IPS-20b (cell line): ENCODE results near the gene RPL41.

Experiments
- H3K27ac ChIP-seq: one replicate; pipeline ENCODE4 v1.5.1; 2013; ENCODE audit warnings: low read length
- H3K27me3 ChIP-seq: 2 replicates; pipeline ENCODE4 v1.6.1; 2013; ENCODE audit warnings: mild to moderate bottlenecking, low read length, inconsistent platforms; ENCODE audit not compliant: insufficient read depth
- H3K36me3 ChIP-seq: 2 replicates; pipeline ENCODE4 v1.6.1; 2013; ENCODE audit warnings: low read depth, mild to moderate bottlenecking, inconsistent platforms, low read length, moderate library complexity; ENCODE audit not compliant: insufficient read depth
- H3K4me1 ChIP-seq: 2 replicates; pipeline ENCODE4 v1.6.1; 2013; ENCODE audit warnings: mild to moderate bottlenecking, control low read depth, inconsistent platforms, low read length, moderate library complexity; ENCODE audit not compliant: insufficient read depth
- H3K4me3 ChIP-seq: 2 replicates; pipeline ENCODE4 v1.5.1; 2013; ENCODE audit warnings: mild to moderate bottlenecking, low read length, inconsistent platforms
- H3K9ac ChIP-seq: 2 replicates; pipeline ENCODE4 v1.6.1; 2013; ENCODE audit warnings: low read depth, mild to moderate bottlenecking, inconsistent platforms, low read length, moderate library complexity
- H3K9me3 ChIP-seq: 2 replicates; pipeline ENCODE4 v1.6.1; 2013; ENCODE audit warnings: mild to moderate bottlenecking, low read depth, low read length, inconsistent platforms; ENCODE audit not compliant: insufficient read depth

Gene RPL41

GRCh38 chr12:56158926-56159461 lies 42.6 kb downstream of the RPL41 start:
- H3K4me3 ChIP-seq: peak overlapping the region; percentile 86
- H3K4me1 ChIP-seq: peaks cover 23% of the 10 kb centered on the region
- peak overlapping the region; percentile 95 for H3K27ac ChIP-seq
- H3K9ac ChIP-seq: peak overlapping the region; percentile 99
- H3K9me3 ChIP-seq: no peaks in the 10 kb centered on the region
- no peaks in the 10 kb centered on the region for H3K27me3 ChIP-seq
- peaks cover 68% of the 10 kb centered on the region for H3K36me3 ChIP-seq

GRCh38 chr12:56159482-56160192 lies 43.2 kb downstream of the RPL41 start:
- H3K9ac ChIP-seq: peak overlapping the region; percentile 99
- H3K27me3 ChIP-seq: no peaks in the 10 kb centered on the region
- peak overlapping the region; percentile 86 for H3K4me3 ChIP-seq
- H3K36me3 ChIP-seq: peaks cover 68% of the 10 kb centered on the region
- H3K9me3 ChIP-seq: no peaks in the 10 kb centered on the region
- peaks cover 23% of the 10 kb centered on the region for H3K4me1 ChIP-seq
- H3K27ac ChIP-seq: peak overlapping the region; percentile 95

GRCh38 chr12:56160193-56160763 lies 43.8 kb downstream of the RPL41 start:
- H3K27me3 ChIP-seq: no peaks in the 10 kb centered on the region

GRCh38 chr12:56160894-56161689 lies 44.7 kb downstream of the RPL41 start:
- Histone ChIP-seq H3K36me3 (peaks cover 70% of the 10 kb centered on the region), H3K4me1 (peaks cover 23% of the 10 kb centered on the region), H3K9me3 (no peaks in the 10 kb centered on the region), H3K4me3 (peak overlapping the region; percentile 86), H3K27me3 (no peaks in the 10 kb centered on the region), H3K27ac (no peak overlapping the region), H3K9ac (peak overlapping the region; percentile 99)

More at GRCh38 chr12:56160193-56160763, 43.8 kb downstream of the RPL41 start:
- Histone ChIP-seq H3K9me3 (no peaks in the 10 kb centered on the region), H3K4me1 (peaks cover 23% of the 10 kb centered on the region), H3K27ac (peak overlapping the region; percentile 95), H3K4me3 (peak overlapping the region; percentile 86), H3K9ac (peak overlapping the region; percentile 99; the same call in 1 of the 2 replicates), H3K36me3 (peaks cover 68% of the 10 kb centered on the region)

GRCh38 chr12:56161690-56162351 lies 45.4 kb downstream of the RPL41 start:
- Histone ChIP-seq H3K27me3 (no peaks in the 10 kb centered on the region), H3K36me3 (peaks cover 77% of the 10 kb centered on the region), H3K9ac (no peak overlapping the region), H3K27ac (no peak overlapping the region), H3K9me3 (no peaks in the 10 kb centered on the region), H3K4me1 (peaks cover 23% of the 10 kb centered on the region), H3K4me3 (0 out of 2 replicates have a peak overlapping the region, but pooled peaks have one; percentile 86)

GRCh38 chr12:56162468-56163290 lies 46.2 kb downstream of the RPL41 start:
- no peak overlapping the region for H3K27ac ChIP-seq
- peaks cover 86% of the 10 kb centered on the region for H3K36me3 ChIP-seq
- no peaks in the 10 kb centered on the region for H3K27me3 ChIP-seq
- H3K4me1 ChIP-seq: peaks cover 23% of the 10 kb centered on the region
- no peaks in the 10 kb centered on the region for H3K9me3 ChIP-seq
- H3K4me3 ChIP-seq: no peak overlapping the region
- peak overlapping the region; percentile 20; the same call in 1 of the 2 replicates for H3K9ac ChIP-seq

GRCh38 chr12:56163533-56164344 lies 47.3 kb downstream of the RPL41 start:
- Histone ChIP-seq H3K4me3 (no peak overlapping the region), H3K9me3 (no peaks in the 10 kb centered on the region), H3K36me3 (peaks cover 96% of the 10 kb centered on the region), H3K9ac (no peak overlapping the region), H3K4me1 (peaks cover 23% of the 10 kb centered on the region), H3K27me3 (no peaks in the 10 kb centered on the region), H3K27ac (no peak overlapping the region)

- no peak overlapping the region for H3K9ac ChIP-seq
- no peak overlapping the region for H3K27ac ChIP-seq
- H3K4me1 ChIP-seq: peaks cover 23% of the 10 kb centered on the region
- H3K27me3 ChIP-seq: no peaks in the 10 kb centered on the region
- peaks cover 99% of the 10 kb centered on the region for H3K36me3 ChIP-seq
- no peaks in the 10 kb centered on the region for H3K9me3 ChIP-seq
- no peak overlapping the region for H3K4me3 ChIP-seq
Observed at GRCh38 chr12:56164345-56164729, 47.9 kb downstream of the RPL41 start.

- no peak overlapping the region for H3K27ac ChIP-seq
- peaks cover 99% of the 10 kb centered on the region for H3K36me3 ChIP-seq
Observed at GRCh38 chr12:56165369-56165768, 48.9 kb downstream of the RPL41 start.

More at GRCh38 chr12:56165369-56165768, 48.9 kb downstream of the RPL41 start:
- Histone ChIP-seq H3K4me3 (no peak overlapping the region), H3K4me1 (peaks cover 14% of the 10 kb centered on the region), H3K9ac (no peak overlapping the region), H3K27me3 (no peaks in the 10 kb centered on the region), H3K9me3 (no peaks in the 10 kb centered on the region)
